Ovary (tissue), 9 donors: Measurements from ENCODE around the gene DNAJC8. TPM values are rescaled to one million over a fixed set of nuclear protein-coding genes. Genes with fewer than 3 reads are reported as not detected.

Source experiments
- DNase-seq, 5 donors: peaks; one replicate each; pipeline ENCODE4 v3.0.0-alpha.2; 2019 to 2020
- H3K27ac ChIP-seq, 2 donors: fragments of 200-600 bp; one replicate each; pipeline versions ENCODE4 v1.5.1 to v1.8.0; 2019 to 2022
- H3K27me3 ChIP-seq: fragments of 200-600 bp; one replicate; pipeline ENCODE4 v1.8.0; 2022
- H3K36me3 ChIP-seq: fragments of 200-600 bp; sonication (generic); one replicate; pipeline ENCODE4 v1.5.1; 2019
- H3K4me1 ChIP-seq: one replicate; pipeline ENCODE4 v1.8.1; 2013; ENCODE audit warnings: mild to moderate bottlenecking, moderate library complexity; ENCODE audit not compliant: insufficient read depth
- H3K4me3 ChIP-seq: fragments of 200-600 bp; sonication (generic); one replicate; pipeline ENCODE4 v1.5.1; 2017
- H3K9me3 ChIP-seq, 2 donors: fragments of 200-600 bp in 1 of 2; sonication (generic) in 1 of 2; one replicate each; pipeline versions ENCODE4 v1.5.1 to v1.8.1; 2013 to 2019; ENCODE audit warnings: mild to moderate bottlenecking in 1 of 2, moderate library complexity in 1 of 2
- EP300 ChIP-seq: sonication (generic); formaldehyde crosslinking; IDR thresholded peaks from one replicate; pipeline ENCODE4 v1.6.1; 2017; ENCODE audit warnings: antibody characterized with exemption
- POLR2A ChIP-seq: fragments of 450-650 bp; IDR thresholded peaks from one replicate; pipeline ENCODE4 v1.6.1; 2017; ENCODE audit warnings: antibody characterized with exemption, mild to moderate bottlenecking, moderate library complexity
- WGBS, 3 donors: extraction: QIAGEN DNeasy Blood & Tissue Kit in 1 of 3; methylation state at CpG; one replicate each; pipeline versions ENCODE4 v1.1.5 to v1.1.7; 2013 to 2017; 5-methylcytosine and 5-hydroxymethylcytosine counted together
- intact Hi-C, 4 donors: fragments of 100-400 bp; cut with DNase I; formaldehyde crosslinking; loops; one replicate each; pipeline versions ENCODE4 v1.11.0 to v1.15.1; 2022 to 2023
- polyA plus RNA-seq, 2 donors: library from polyadenylated mRNA; stranded (reverse); fragments of 200-250 nt in 1 of 2; fragments of 350-450 nt in 1 of 2; fragmentation: Illumina TruSeq in 1 of 2; extraction: RNeasy Lipid Tissue Mini Kit (QIAGEN cat#74804) in 1 of 2; gene quantifications; one replicate each; pipeline ENCODE4 v1.2.3, GENCODE V29; 2013 to 2014
- total RNA-seq, 7 donors: library from RNA; depleted of rRNA in 2 of 7; stranded (reverse); fragments of >200 nt in 2 of 7; fragmentation: NEBNext Ultra II Directional in 3 of 7; extraction: Animal tissue kit (Norgen Biotek cat#: 25700) in 3 of 7; gene quantifications; one replicate each; pipeline versions ENCODE4 v1.1.0 to v1.2.4, GENCODE V29; 2016 to 2023
- TF ChIP-seq, protein P1 (sequence below), 3 donors: fragments of 450-650 bp in 2 of 3; fragments of 200-600 bp in 1 of 3; IDR thresholded peaks; one replicate each; pipeline versions ENCODE4 v1.5.1 to v1.8.0; 2016 to 2022; ENCODE audit warnings: antibody characterized with exemption in 3 of 3, mild to moderate bottlenecking in 1 of 3
- donor health status: DM: no; HTN: no; CAD: no; lungs with moderate emphysema.
- donor health status: DM: no; HTN: no; CAD: no.
- donor health status: Bipolar disorder and iron deficiency.
- donor health status: DM: yes; HTN: yes; CAD: no.
- donor health status: DM: no; HTN: no; CAD: no.
- donor health status: DM: yes; HTN: yes; CAD: no.

Gene DNAJC8
- total and polyA plus RNA-seq, 9 donors: 61.2 to 181 (median 77.9) TPM

DNA sequence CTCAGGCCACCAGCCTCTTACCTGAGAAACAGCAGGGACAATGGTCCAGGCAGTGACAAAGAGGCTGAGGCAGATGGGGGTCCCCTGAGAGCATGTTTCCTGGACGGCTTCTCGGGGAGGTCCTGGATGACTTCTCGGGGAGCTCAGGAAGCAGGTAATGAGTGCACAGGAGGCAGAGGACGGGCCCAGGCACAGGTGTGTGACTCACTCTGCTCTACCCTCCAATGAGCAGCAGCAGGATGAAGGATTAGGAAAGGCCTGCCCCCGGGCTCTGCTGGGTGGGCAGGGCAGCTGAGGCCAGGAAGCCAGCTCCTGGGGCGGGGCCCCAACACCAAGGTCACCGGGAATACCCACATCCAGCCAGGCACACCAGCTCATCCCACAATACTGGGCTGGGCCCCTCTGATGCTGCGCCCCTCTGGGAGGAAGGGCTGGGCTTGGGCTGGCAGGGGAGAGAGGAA, 39.1 kb downstream of the DNAJC8 start:
- Histone ChIP-seq H3K36me3 (no peaks in the 10 kb centered on the region), H3K4me3 (no peak overlapping the region), H3K27me3 (no peaks in the 10 kb centered on the region), H3K9me3 (no peaks in the 10 kb centered on the region), H3K27ac (no peak overlapping the region), H3K4me1 (no peaks in the 10 kb centered on the region)
- TF ChIP-seq, protein P1, sequence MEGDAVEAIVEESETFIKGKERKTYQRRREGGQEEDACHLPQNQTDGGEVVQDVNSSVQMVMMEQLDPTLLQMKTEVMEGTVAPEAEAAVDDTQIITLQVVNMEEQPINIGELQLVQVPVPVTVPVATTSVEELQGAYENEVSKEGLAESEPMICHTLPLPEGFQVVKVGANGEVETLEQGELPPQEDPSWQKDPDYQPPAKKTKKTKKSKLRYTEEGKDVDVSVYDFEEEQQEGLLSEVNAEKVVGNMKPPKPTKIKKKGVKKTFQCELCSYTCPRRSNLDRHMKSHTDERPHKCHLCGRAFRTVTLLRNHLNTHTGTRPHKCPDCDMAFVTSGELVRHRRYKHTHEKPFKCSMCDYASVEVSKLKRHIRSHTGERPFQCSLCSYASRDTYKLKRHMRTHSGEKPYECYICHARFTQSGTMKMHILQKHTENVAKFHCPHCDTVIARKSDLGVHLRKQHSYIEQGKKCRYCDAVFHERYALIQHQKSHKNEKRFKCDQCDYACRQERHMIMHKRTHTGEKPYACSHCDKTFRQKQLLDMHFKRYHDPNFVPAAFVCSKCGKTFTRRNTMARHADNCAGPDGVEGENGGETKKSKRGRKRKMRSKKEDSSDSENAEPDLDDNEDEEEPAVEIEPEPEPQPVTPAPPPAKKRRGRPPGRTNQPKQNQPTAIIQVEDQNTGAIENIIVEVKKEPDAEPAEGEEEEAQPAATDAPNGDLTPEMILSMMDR (IDR thresholded peaks at IDR 0.05): no peak
- no peak for TF ChIP-seq POLR2A
- no peak for TF ChIP-seq EP300
- WGBS, 3 donors: 62 to 78% (median 75%) methylated on average over 6 to 8 of the region's 8 CpGs
- DNase-seq: no peak
- intact Hi-C loops: no loop called here

DNA sequence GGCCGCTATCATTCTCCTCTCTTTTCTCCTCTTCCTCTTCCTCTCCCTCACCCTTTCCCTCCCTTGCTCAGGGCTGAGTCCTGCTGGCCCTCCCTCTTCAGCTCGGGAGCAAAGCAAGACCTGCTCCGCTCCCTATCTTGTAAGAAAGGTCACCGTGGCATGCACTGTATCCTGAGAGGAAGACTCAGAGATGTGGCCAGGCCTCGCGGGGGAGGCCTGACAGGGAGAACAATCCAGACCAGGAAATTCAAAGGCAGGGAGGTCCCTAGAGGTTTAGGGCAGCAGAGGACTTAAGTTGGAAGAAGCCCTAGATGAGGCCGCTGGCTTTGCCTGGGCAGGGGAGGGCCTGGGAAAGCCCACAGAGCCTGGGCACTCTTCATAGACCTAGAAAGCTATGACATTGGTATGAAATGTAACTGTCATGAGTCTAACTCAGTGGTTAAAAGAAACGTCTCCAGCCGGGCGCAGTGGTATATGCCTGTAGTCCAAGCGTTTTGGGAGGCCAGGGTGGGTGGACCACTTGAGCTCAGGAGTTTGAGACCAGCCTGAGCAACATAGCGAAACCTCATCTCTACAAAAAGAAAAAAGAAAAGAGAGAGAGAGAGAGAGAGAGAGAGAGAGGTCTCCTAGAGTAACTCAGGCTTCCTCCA, 41.7 kb downstream of the DNAJC8 start:
- no peak for DNase-seq
- no peaks in the 10 kb centered on the region for H3K4me1 ChIP-seq
- no peaks in the 10 kb centered on the region for H3K36me3 ChIP-seq
- H3K9me3 ChIP-seq: no peaks in the 10 kb centered on the region
- no peak overlapping the region for H3K4me3 ChIP-seq
- TF ChIP-seq EP300 (no peak), POLR2A (no peak)
- TF ChIP-seq, protein P1 (IDR thresholded peaks at IDR 0.05): no peak
- intact Hi-C loops: no loop called here
- WGBS, 3 donors: 48 to 57% (median 56%) methylated on average over 12 of the region's 12 CpGs
- H3K27me3 ChIP-seq: no peaks in the 10 kb centered on the region
- no peak overlapping the region for H3K27ac ChIP-seq

DNA sequence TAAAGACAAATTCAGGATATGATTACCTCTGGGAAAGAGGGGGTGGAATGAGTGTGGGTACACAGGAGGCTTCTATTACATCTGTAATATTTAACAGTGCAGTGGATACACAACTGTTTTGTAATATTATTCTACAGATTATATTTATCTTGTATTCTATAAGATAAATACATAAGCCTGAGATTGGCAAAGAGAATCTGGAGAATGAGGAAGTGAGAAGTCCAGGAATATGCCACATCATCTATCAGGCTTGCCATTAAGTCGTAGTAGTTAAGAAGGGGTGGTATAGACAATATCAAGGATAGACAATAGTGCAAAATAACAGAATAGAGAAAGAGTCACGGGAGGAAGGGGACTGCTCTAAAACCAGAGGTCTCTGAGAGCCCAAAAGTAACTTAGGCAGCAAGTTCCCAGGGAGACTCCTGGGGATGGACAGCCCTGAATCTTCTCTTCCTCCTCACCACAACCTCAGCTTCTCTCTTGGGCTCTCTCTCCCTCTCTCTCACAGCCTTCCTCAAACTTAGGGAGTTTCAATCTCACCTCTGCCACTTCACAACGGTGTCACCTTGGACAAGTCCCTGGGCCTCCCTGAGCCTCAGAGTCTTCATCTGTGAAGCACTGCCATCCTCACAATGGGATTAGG, 42.4 kb downstream of the DNAJC8 start:
- Histone ChIP-seq H3K27ac (no peak overlapping the region), H3K27me3 (no peaks in the 10 kb centered on the region), H3K4me3 (no peak overlapping the region), H3K9me3 (no peaks in the 10 kb centered on the region), H3K4me1 (no peaks in the 10 kb centered on the region), H3K36me3 (no peaks in the 10 kb centered on the region)
- TF ChIP-seq POLR2A: no peak
- TF ChIP-seq, protein P1 (IDR thresholded peaks at IDR 0.05): no peak
- TF ChIP-seq EP300: no peak
- intact Hi-C loops: no loop called here
- 70 to 76% (median 75%) methylated on average over 3 of the region's 3 CpGs for WGBS, 3 donors
- no peak for DNase-seq

DNA sequence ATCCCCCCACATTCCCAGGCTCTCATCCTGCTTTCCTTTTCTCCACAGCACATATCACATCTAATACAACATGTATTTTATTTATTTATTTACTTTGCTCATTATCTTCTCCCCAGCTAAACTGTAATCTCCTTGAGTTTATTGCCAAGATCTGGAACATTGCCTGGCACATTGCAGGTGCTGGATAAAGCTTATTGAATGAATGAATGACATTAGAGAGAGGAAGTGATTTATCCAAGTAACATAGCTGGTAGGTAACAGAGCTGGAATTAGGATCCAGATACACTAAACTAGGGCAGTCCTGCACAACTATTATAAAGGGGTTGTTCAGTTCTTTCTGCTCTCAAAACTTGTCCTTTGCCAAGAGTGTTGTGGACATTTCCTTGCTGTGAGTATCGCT, 47.8 kb downstream of the DNAJC8 start:
- WGBS, 3 donors: 88 to 97% (median 91%) methylated on average over 1 of the region's 1 CpG
- no peaks in the 10 kb centered on the region for H3K36me3 ChIP-seq
- H3K4me1 ChIP-seq: no peaks in the 10 kb centered on the region
- no peak overlapping the region for H3K4me3 ChIP-seq
- intact Hi-C loops: no loop called here
- H3K27ac ChIP-seq: no peak overlapping the region
- H3K27me3 ChIP-seq: no peaks in the 10 kb centered on the region
- H3K9me3 ChIP-seq: no peaks in the 10 kb centered on the region
- TF ChIP-seq POLR2A: no peak
- DNase-seq: no peak
